ENCODE results near the gene FICD. TPM values are rescaled to one million over a fixed set of nuclear protein-coding genes. Genes with fewer than 3 reads are reported as not detected.

Gene FICD
- total RNA-seq, 6 donors from 2014 or later, result 6.5 to 15.3 (median 12.2) TPM

- no peaks in the 10 kb centered on the region for H3K27me3 ChIP-seq
- H3K4me1 ChIP-seq, result peaks cover 40 to 74% (median 50%) of the 10 kb centered on the region in 4 donors
- peak overlapping the region; percentile 38 to 95 (median 82) for H3K4me3 ChIP-seq
- 0 to 1% methylated on average over 18 to 20 of the region's 20 CpGs for WGBS, 2 donors
- TF ChIP-seq POLR2AphosphoS5 (IDR thresholded peaks at IDR 0.05) (no peak), POLR2A (IDR thresholded peaks at IDR 0.05) (no peak)
- ATAC-seq (ENCODE audit: low FRiP score in 2 of 2) (peak in 1 of 2 donors; percentile 0), DNase-seq (no peak)
- peaks cover 9 to 37% (median 26%) of the 10 kb centered on the region in 4 donors for H3K36me3 ChIP-seq
- peak overlapping the region; percentile 87 to 95 (median 94) for H3K27ac ChIP-seq
- H3K9me3 ChIP-seq, result no peaks in the 10 kb centered on the region
Observed at GRCh38 chr12:108561852-108562347, 46.8 kb downstream of the FICD start.

- H3K27ac ChIP-seq, result peak within 1 kb of the TSS; percentile 87 to 95 (median 94)
- DNase-seq (peak; percentile 97 to 99), ATAC-seq (ENCODE audit: low FRiP score in 2 of 2) (peak; percentile 94 to 95)
- H3K36me3 ChIP-seq, result peaks cover 15 to 39% (median 31%) of the 10 kb centered on the region in 4 donors
- H3K4me1 ChIP-seq, result peaks cover 36 to 74% (median 51%) of the 10 kb centered on the region in 4 donors
- H3K4me3 ChIP-seq, result peak within 1 kb of the TSS; percentile 64 to 95 (median 82)
- TF ChIP-seq CTCF (IDR thresholded peaks at IDR 0.05), result peak in 3 of 6 experiments; percentile 18 to 28 (median 23)
- peak; percentile 85 to 96 for TF ChIP-seq POLR2AphosphoS5 (IDR thresholded peaks at IDR 0.05)
- TF ChIP-seq POLR2A (IDR thresholded peaks at IDR 0.05), result peak; percentile 61 to 98 (median 92)
- peak in 1 of 4 donors; percentile 46 for TF ChIP-seq EP300 (IDR thresholded peaks at IDR 0.05)
- WGBS, 2 donors, result 0 to 1% methylated on average over 14 to 41 of the region's 72 CpGs
- no peaks in the 10 kb centered on the region for H3K27me3 ChIP-seq
- no peaks in the 10 kb centered on the region for H3K9me3 ChIP-seq
Observed at GRCh38 chr12:108562348-108563135, 47.5 kb downstream of the FICD start, which contains the start of gene ISCU. Gene ISCU (plus strand): TSS chr12:108562596. CDS start chr12:108562623, 27 bp downstream.

- WGBS, 2 donors, result 1 to 2% methylated on average over 13 to 14 of the region's 14 CpGs
- peaks cover 34 to 67% (median 52%) of the 10 kb centered on the region in 4 donors for H3K4me1 ChIP-seq
- ATAC-seq (ENCODE audit: low FRiP score in 2 of 2) (peak; percentile 71 to 78), DNase-seq (peak in 1 of 2 donors; percentile 92)
- peaks cover 16 to 43% (median 36%) of the 10 kb centered on the region in 4 donors for H3K36me3 ChIP-seq
- no peaks in the 10 kb centered on the region for H3K9me3 ChIP-seq
- H3K27me3 ChIP-seq, result no peaks in the 10 kb centered on the region
- H3K27ac ChIP-seq, result peak overlapping the region; percentile 87 to 95 (median 94)
- TF ChIP-seq POLR2AphosphoS5 (IDR thresholded peaks at IDR 0.05), result peak in 1 of 2 donors; percentile 46
- TF ChIP-seq EP300 (IDR thresholded peaks at IDR 0.05), result no peak
- TF ChIP-seq POLR2A (IDR thresholded peaks at IDR 0.05), result peak in 2 of 4 donors; percentile 29 to 45
- peak; percentile 65 to 86 (median 79) for TF ChIP-seq CTCF (IDR thresholded peaks at IDR 0.05)
- H3K4me3 ChIP-seq, result peak overlapping the region; percentile 64 to 95 (median 82)
Observed at GRCh38 chr12:108563136-108563803, 48.2 kb downstream of the FICD start.

GRCh38 chr12:108563804-108564151 lies 48.7 kb downstream of the FICD start:
- Histone ChIP-seq H3K36me3 (peaks cover 21 to 48% (median 40%) of the 10 kb centered on the region in 4 donors), H3K4me1 (peaks cover 29 to 62% (median 49%) of the 10 kb centered on the region in 4 donors), H3K27me3 (no peaks in the 10 kb centered on the region), H3K9me3 (no peaks in the 10 kb centered on the region), H3K27ac (no peak overlapping the region), H3K4me3 (peak overlapping the region in 2 of 4 donors; percentile 79 to 95)
- TF ChIP-seq EP300 (IDR thresholded peaks at IDR 0.05), result no peak
- TF ChIP-seq CTCF (IDR thresholded peaks at IDR 0.05), result peak in 1 of 6 experiments; percentile 11
- no peak for ATAC-seq (ENCODE audit: low FRiP score in 2 of 2)
- no peak for DNase-seq
- 0 to 6% methylated on average over 1 of the region's 1 CpG for WGBS, 2 donors

GRCh38 chr12:108564724-108565123 lies 49.6 kb downstream of the FICD start:
- no peaks in the 10 kb centered on the region for H3K9me3 ChIP-seq
- ATAC-seq (ENCODE audit: low FRiP score in 2 of 2), result no peak

More at GRCh38 chr12:108564724-108565123, 49.6 kb downstream of the FICD start:
- DNase-seq, result no peak
- Histone ChIP-seq H3K27me3 (no peaks in the 10 kb centered on the region), H3K4me3 (no peak overlapping the region), H3K27ac (no peak overlapping the region), H3K4me1 (peaks cover 20 to 53% (median 40%) of the 10 kb centered on the region in 4 donors), H3K36me3 (peaks cover 23 to 57% (median 48%) of the 10 kb centered on the region in 4 donors)
- TF ChIP-seq POLR2AphosphoS5 (IDR thresholded peaks at IDR 0.05), result no peak
- TF ChIP-seq CTCF (IDR thresholded peaks at IDR 0.05), result no peak
- TF ChIP-seq EP300 (IDR thresholded peaks at IDR 0.05), result no peak
- no peak for TF ChIP-seq POLR2A (IDR thresholded peaks at IDR 0.05)

Measured in upper lobe of left lung (tissue), 6 donors.